Osteocyte (in vitro differentiated cells): Measurements from ENCODE around the gene RCC1. TPM values are rescaled to one million over a fixed set of nuclear protein-coding genes. Genes with fewer than 3 reads are reported as not detected.

Source experiments
- DNase-seq: peaks from one replicate; pipeline ENCODE4 v3.0.0; 2021; ENCODE audit warnings: mixed read lengths; ENCODE audit not compliant: unreplicated experiment; ENCODE audit errors: extremely low spot score
- H3K27ac Mint-ChIP-seq: one replicate; pipeline ENCODE4 v1.8.0; 2021; ENCODE audit warnings: mild to moderate bottlenecking, mixed read lengths; ENCODE audit not compliant: unreplicated experiment
- H3K27me3 Mint-ChIP-seq: one replicate; pipeline ENCODE4 v1.8.0; 2021; ENCODE audit warnings: mixed read lengths; ENCODE audit not compliant: unreplicated experiment
- H3K36me3 Mint-ChIP-seq: one replicate; pipeline ENCODE4 v1.8.0; 2021; ENCODE audit warnings: mixed read lengths; ENCODE audit not compliant: unreplicated experiment
- H3K4me1 Mint-ChIP-seq: one replicate; pipeline ENCODE4 v1.8.0; 2021; ENCODE audit warnings: mixed read lengths; ENCODE audit not compliant: unreplicated experiment
- H3K4me3 Mint-ChIP-seq: one replicate; pipeline ENCODE4 v1.8.0; 2021; ENCODE audit warnings: mild to moderate bottlenecking, moderate library complexity, mixed read lengths; ENCODE audit not compliant: unreplicated experiment
- H3K9me3 Mint-ChIP-seq: one replicate; pipeline ENCODE4 v1.8.0; 2021; ENCODE audit warnings: mixed read lengths; ENCODE audit not compliant: unreplicated experiment
- CTCF ChIP-seq: fragments of 200-600 bp; sonication (generic); IDR thresholded peaks from 2 replicates; pipeline ENCODE4 v1.5.0; 2021; ENCODE audit warnings: antibody characterized with exemption, mild to moderate bottlenecking, moderate library complexity
- total RNA-seq: library from RNA; stranded (reverse); gene quantifications from 2 replicates; pipeline ENCODE4 v1.2.1, GENCODE V29; 2021

The RCC1 gene
- total RNA-seq, 1 donor from 2014 or later = 22.9 TPM

- TF ChIP-seq CTCF = no peak
- Mint-ChIP-seq H3K36me3 (peaks cover 30% of the 10 kb centered on the region), H3K27me3 (no peaks in the 10 kb centered on the region), H3K4me1 (no peaks in the 10 kb centered on the region), H3K27ac (peak overlapping the region; percentile 5), H3K4me3 (no peak overlapping the region), H3K9me3 (no peaks in the 10 kb centered on the region)
- no peak for DNase-seq
These were observed 11.1 kb upstream of the RCC1 start for GRCh38 chr1:28494737-28495136.

- Mint-ChIP-seq H3K27ac (no peak overlapping the region), H3K9me3 (no peaks in the 10 kb centered on the region), H3K4me3 (no peak overlapping the region), H3K27me3 (no peaks in the 10 kb centered on the region), H3K4me1 (no peaks in the 10 kb centered on the region), H3K36me3 (peaks cover 18% of the 10 kb centered on the region)
- DNase-seq = no peak
- no peak for TF ChIP-seq CTCF
These were observed 6.3 kb upstream of the RCC1 start for GRCh38 chr1:28499553-28499952.

GRCh38 chr1:28501925-28502324, 3.9 kb upstream of the RCC1 start:
- no peak overlapping the region for H3K27ac Mint-ChIP-seq
- H3K27me3 Mint-ChIP-seq = no peaks in the 10 kb centered on the region
- peaks cover 11% of the 10 kb centered on the region for H3K36me3 Mint-ChIP-seq
- no peak for TF ChIP-seq CTCF
- peaks cover 5% of the 10 kb centered on the region for H3K4me1 Mint-ChIP-seq
- H3K4me3 Mint-ChIP-seq = no peak overlapping the region
- no peaks in the 10 kb centered on the region for H3K9me3 Mint-ChIP-seq
- DNase-seq = no peak

- Mint-ChIP-seq H3K4me1 (peaks cover 12% of the 10 kb centered on the region), H3K36me3 (peaks cover 16% of the 10 kb centered on the region), H3K27ac (peak overlapping the region; percentile 3), H3K27me3 (no peaks in the 10 kb centered on the region), H3K9me3 (no peaks in the 10 kb centered on the region), H3K4me3 (no peak overlapping the region)
- DNase-seq = no peak
- no peak for TF ChIP-seq CTCF
These were observed 2.7 kb upstream of the RCC1 start for GRCh38 chr1:28503117-28503516.

GRCh38 chr1:28506907-28507246, 1.0 kb downstream of the RCC1 start:
- H3K9me3 Mint-ChIP-seq = no peaks in the 10 kb centered on the region
- H3K4me1 Mint-ChIP-seq = peaks cover 42% of the 10 kb centered on the region
- peak overlapping the region; percentile 96 for H3K27ac Mint-ChIP-seq
- peaks cover 42% of the 10 kb centered on the region for H3K36me3 Mint-ChIP-seq
- TF ChIP-seq CTCF = no peak
- DNase-seq = no peak
- no peaks in the 10 kb centered on the region for H3K27me3 Mint-ChIP-seq
- peak overlapping the region; percentile 97 for H3K4me3 Mint-ChIP-seq
